Glomerular endothelial cell (primary cell): ENCODE data around the gene TFE3. TPM values are rescaled to one million over a fixed set of nuclear protein-coding genes. Genes with fewer than 3 reads are reported as not detected.
"Not testable (repeated sequence)": the region's sequence is repeated elsewhere in the genome, so short reads cannot be mapped to it uniquely, and the experiment has no call there.

Experiments
- DNase-seq: peaks from one replicate; pipeline ENCODE4 v3.0.0-alpha.2; 2011; ENCODE audit warnings: low read depth, low spot score; ENCODE audit errors: extremely low read depth
- total RNA-seq: library from RNA; depleted of rRNA; stranded (reverse); fragments of >200 nt; gene quantifications from 2 replicates; pipeline ENCODE4 v1.2.3, GENCODE V29; 2015

Gene TFE3
- total RNA-seq, 1 donor from 2014 or later, result 72.2 TPM

DNA sequence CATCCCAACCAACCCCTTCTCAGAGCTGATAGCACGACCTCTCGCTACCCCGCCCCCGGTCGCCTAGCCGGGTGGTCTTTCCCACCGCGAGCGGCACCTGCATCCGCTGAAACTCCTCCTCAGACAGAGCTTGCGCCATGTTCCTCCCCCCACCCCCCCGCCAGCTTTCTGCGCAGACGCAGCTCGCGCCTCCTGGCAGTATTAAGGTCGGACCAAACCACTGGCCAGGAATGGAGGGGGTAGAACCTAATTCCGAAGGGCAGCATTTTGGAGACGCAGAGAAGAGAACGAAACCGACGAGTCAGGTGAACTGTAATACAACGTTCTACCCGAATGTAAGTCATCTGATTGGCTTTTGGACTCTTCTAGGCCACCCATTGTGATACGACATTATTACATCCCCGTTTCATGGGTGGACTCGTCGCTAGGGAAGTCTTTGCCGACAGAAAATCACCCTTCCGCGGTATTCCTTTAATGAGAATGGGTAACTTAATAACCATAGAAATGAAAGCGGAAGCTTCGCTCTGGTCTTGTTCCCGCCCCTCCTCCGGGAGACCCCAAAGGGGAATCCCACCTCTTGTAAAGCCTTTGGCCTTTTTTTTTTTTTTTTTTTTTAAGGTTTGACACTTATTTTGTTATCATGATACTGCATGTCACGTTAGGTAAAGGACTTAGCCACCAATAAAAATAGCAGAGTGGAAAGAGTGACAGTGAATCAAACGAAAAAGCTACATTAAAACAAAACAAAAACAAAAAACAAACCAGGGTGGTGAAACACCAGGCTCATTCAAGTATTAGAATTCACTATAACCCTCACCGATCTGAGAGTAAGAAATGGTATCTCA is 40.8 kb downstream of the TFE3 start, which contains the start of gene GRIPAP1:
Gene GRIPAP1, minus strand, starts transcription at position 174 of the 845 bp plus-strand sequence. Its CDS starts 35 bp downstream, at position 139.
- DNase-seq, result peak; percentile 73

- DNase-seq, result peak; percentile 27
Measured at GRCh38 chrX:49001521-49002090, 41.6 kb downstream of the TFE3 start.

DNA sequence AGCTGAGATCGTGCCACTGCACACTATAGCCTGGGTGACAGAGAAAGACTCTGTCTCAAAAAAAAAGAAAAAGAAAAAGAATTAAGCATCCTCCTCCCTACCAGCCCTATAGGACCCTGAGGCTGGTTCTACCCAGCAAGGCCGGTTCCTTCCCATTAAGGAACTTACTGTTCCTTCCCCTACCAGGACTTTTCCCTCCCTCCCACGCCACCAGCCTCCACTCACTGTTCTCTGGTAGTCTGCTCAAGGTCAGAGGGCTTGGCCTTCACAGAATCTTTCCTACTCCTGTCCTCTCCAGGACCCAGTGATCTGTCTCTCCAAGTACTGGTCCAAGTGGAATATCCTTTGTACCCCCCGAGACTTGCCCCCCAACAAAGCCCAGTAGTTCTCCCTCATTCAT is 42.5 kb downstream of the TFE3 start:
- DNase-seq, result no peak

DNA sequence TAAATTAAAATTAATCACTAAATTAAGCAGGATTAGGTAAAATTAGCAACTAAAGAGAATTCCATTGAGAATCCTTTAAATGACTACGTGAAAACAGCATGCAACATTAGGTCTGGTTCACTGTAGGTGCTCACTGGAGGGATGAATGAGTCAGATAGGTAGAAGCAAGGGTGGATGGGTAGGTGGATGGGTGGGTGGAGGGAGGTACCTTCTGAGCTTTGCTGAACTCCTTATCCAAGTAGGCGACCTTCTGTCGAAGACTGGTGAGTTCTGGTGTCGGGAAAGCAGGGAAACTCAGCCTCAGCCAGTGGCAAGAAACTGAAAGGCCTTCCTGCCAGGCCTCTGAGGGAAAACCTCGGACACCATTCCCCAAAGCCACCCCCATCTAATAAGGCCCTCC is 44.1 kb downstream of the TFE3 start:
- no peak for DNase-seq

- DNase-seq, result no peak
Measured at GRCh38 chrX:48998391-48998790, 44.8 kb downstream of the TFE3 start.

DNA sequence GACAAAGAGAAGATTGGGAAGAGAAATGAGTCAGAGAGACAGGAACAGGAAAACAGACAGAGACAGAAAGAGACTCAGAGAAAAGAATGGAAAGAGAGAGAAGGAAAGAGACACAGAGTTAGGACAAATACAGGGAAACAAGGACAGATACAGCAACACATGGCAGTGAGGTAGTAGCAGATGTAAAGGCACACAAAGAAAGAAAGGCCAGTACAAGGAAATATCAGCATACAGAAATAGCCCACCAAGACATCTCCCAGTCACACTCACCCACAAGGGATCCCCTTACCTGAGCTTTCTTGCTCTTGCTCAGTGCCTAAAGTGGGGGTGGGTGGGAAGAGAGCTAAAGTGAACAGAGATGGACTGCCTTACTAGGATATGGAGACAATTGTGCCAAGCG is 45.3 kb downstream of the TFE3 start:
- no peak for DNase-seq

- no peak for DNase-seq
Measured at GRCh38 chrX:48997455-48997854, 45.7 kb downstream of the TFE3 start.

GRCh38 chrX:48996969-48997368 is 46.2 kb downstream of the TFE3 start:
- no peak for DNase-seq

GRCh38 chrX:48992341-48992740 is 50.8 kb downstream of the TFE3 start:
- DNase-seq, result no peak

- no peak for DNase-seq
Measured at GRCh38 chrX:48989483-48989882, 53.7 kb downstream of the TFE3 start.

GRCh38 chrX:48983896-48984295 is 59.3 kb downstream of the TFE3 start:
- no peak for DNase-seq

GRCh38 chrX:48983081-48983480 is 60.1 kb downstream of the TFE3 start:
- DNase-seq, result no peak

GRCh38 chrX:48981178-48981577 is 62.0 kb downstream of the TFE3 start:
- no peak for DNase-seq

- DNase-seq, result not testable (repeated sequence)
Measured at GRCh38 chrX:48980341-48980740, 62.8 kb downstream of the TFE3 start.

Other genes starting within 250 kb of the TFE3 start
- 31.9 and 57.1 TPM in 2 replicates for gene HDAC6, start 241.3 kb downstream of the TFE3 start, total RNA-seq
- gene ERAS, start 216.8 kb downstream of the TFE3 start, total RNA-seq, result not detected in 2 replicates
- gene PCSK1N, start 207.7 kb downstream of the TFE3 start, total RNA-seq, result 1.5 and 8.9 TPM in 2 replicates
- gene TIMM17B, start 145.6 kb downstream of the TFE3 start, total RNA-seq, result 32.7 and 34.2 TPM in 2 replicates
- 51.3 and 57.9 TPM in 2 replicates for gene PQBP1, start 145.4 kb downstream of the TFE3 start, total RNA-seq
- 14.1 and 27.3 TPM in 2 replicates for gene SLC35A2, start 131.7 kb downstream of the TFE3 start, total RNA-seq
- 5.3 TPM in 2 replicates for gene PIM2, start 124.3 kb downstream of the TFE3 start, total RNA-seq
- gene OTUD5, start 85.8 kb downstream of the TFE3 start, total RNA-seq, result 43.6 and 53.3 TPM in 2 replicates
- 0.78 and 1.3 TPM in 2 replicates for gene KCND1, start 71.5 kb downstream of the TFE3 start, total RNA-seq
- 24.4 and 38.2 TPM in 2 replicates for gene GRIPAP1, start 41.1 kb downstream of the TFE3 start, total RNA-seq
- gene CCDC120, start 15.6 kb upstream of the TFE3 start, total RNA-seq, result 2.3 and 5.7 TPM in 2 replicates
- gene PRAF2, start 30.6 kb upstream of the TFE3 start, total RNA-seq, result 14.1 and 34.1 TPM in 2 replicates
- gene WDR45, start 36.5 kb upstream of the TFE3 start, total RNA-seq, result 33.4 and 49.3 TPM in 2 replicates
- 21.0 and 32.6 TPM in 2 replicates for gene GPKOW, start 80.4 kb upstream of the TFE3 start, total RNA-seq
- 1.2 and 1.4 TPM in 2 replicates for gene MAGIX, start 119.4 kb upstream of the TFE3 start, total RNA-seq
- gene PLP2, start 128.5 kb upstream of the TFE3 start, total RNA-seq, result 50.4 and 50.9 TPM in 2 replicates
- gene PRICKLE3, start 143.0 kb upstream of the TFE3 start, total RNA-seq, result 8.1 and 15.6 TPM in 2 replicates
- gene SYP, start 156.8 kb upstream of the TFE3 start, total RNA-seq, result 0.18 TPM in 1 of 2 replicates, not detected in the other
- under 0.01 TPM in 1 of 2 replicates, not detected in the other for gene CACNA1F, start 190.0 kb upstream of the TFE3 start, total RNA-seq
- gene CCDC22, start 192.1 kb upstream of the TFE3 start, total RNA-seq, result 19.5 and 22.1 TPM in 2 replicates
- not detected in 2 replicates for gene FOXP3, start 221.4 kb upstream of the TFE3 start, total RNA-seq
- gene PPP1R3F, start 226.4 kb upstream of the TFE3 start, total RNA-seq, result 5.7 and 7.2 TPM in 2 replicates